Measurements from ENCODE around the gene GSDMA. TPM values are rescaled to one million over a fixed set of nuclear protein-coding genes. Genes with fewer than 3 reads are reported as not detected.

GSDMA gene
- 1 to 10 TPM in 1 of 2 donors, under 1 TPM in 1; 0.68 to 1.2 TPM for total RNA-seq

GRCh38 chr17:39962642-39963220 is at the start of gene GSDMA:
GSDMA (plus strand) TSS chr17:39963004; CDS start chr17:39965688, 2,684 bp downstream.
- ATAC-seq (ENCODE audit: insufficient number of reproducible peaks, low FRiP score, low read depth) (no peak), DNase-seq (ENCODE audit: low spot score) (no peak)
- no peak within 1 kb of the TSS for H3K4me3 ChIP-seq

GRCh38 chr17:39913989-39914388 is 48.8 kb upstream of the GSDMA start:
- no peak for DNase-seq (ENCODE audit: low spot score)
- Histone ChIP-seq H3K27me3 (replicated peaks; ENCODE audit: insufficient read depth) (no peaks in the 10 kb centered on the region), H3K9me3 (no peaks in the 10 kb centered on the region), H3K36me3 (peaks cover 2% of the 10 kb centered on the region), H3K4me1 (ENCODE audit: control insufficient read depth in 1 of 2, low read depth in 2 of 2) (no peaks in the 10 kb centered on the region), H3K27ac (no peak overlapping the region), H3K4me3 (no peak overlapping the region)
- TF ChIP-seq CTCF (IDR thresholded peaks at IDR 0.05) = no peak
- no peak for ATAC-seq (ENCODE audit: insufficient number of reproducible peaks, low FRiP score, low read depth)

More at GRCh38 chr17:39962642-39963220, at the start of gene GSDMA:
- Histone ChIP-seq H3K4me1 (ENCODE audit: control insufficient read depth in 1 of 2, low read depth in 2 of 2) (no peaks in the 10 kb centered on the region), H3K27ac (no peak within 1 kb of the TSS), H3K27me3 (replicated peaks; ENCODE audit: insufficient read depth) (no peaks in the 10 kb centered on the region), H3K9me3 (no peaks in the 10 kb centered on the region), H3K36me3 (no peaks in the 10 kb centered on the region)
- no peak for TF ChIP-seq CTCF (IDR thresholded peaks at IDR 0.05)

GRCh38 chr17:39915559-39915958 is 47.2 kb upstream of the GSDMA start:
- Histone ChIP-seq H3K4me1 (ENCODE audit: control insufficient read depth in 1 of 2, low read depth in 2 of 2) (no peaks in the 10 kb centered on the region), H3K27ac (no peak overlapping the region), H3K9me3 (no peaks in the 10 kb centered on the region), H3K27me3 (replicated peaks; ENCODE audit: insufficient read depth) (no peaks in the 10 kb centered on the region), H3K4me3 (no peak overlapping the region), H3K36me3 (peaks cover 14% of the 10 kb centered on the region)
- ATAC-seq (ENCODE audit: insufficient number of reproducible peaks, low FRiP score, low read depth) (no peak), DNase-seq (ENCODE audit: low spot score) (no peak)
- TF ChIP-seq CTCF (IDR thresholded peaks at IDR 0.05) = no peak

GRCh38 chr17:39916918-39917317 is 45.9 kb upstream of the GSDMA start:
- Histone ChIP-seq H3K27ac (no peak overlapping the region), H3K4me3 (no peak overlapping the region), H3K9me3 (no peaks in the 10 kb centered on the region), H3K27me3 (replicated peaks; ENCODE audit: insufficient read depth) (no peaks in the 10 kb centered on the region), H3K4me1 (ENCODE audit: control insufficient read depth in 1 of 2, low read depth in 2 of 2) (no peaks in the 10 kb centered on the region), H3K36me3 (peaks cover 17% of the 10 kb centered on the region)
- ATAC-seq (ENCODE audit: insufficient number of reproducible peaks, low FRiP score, low read depth) (no peak), DNase-seq (ENCODE audit: low spot score) (no peak)
- no peak for TF ChIP-seq CTCF (IDR thresholded peaks at IDR 0.05)

- no peak for DNase-seq (ENCODE audit: low spot score)
- Histone ChIP-seq H3K4me3 (no peak overlapping the region), H3K27ac (no peak overlapping the region), H3K9me3 (no peaks in the 10 kb centered on the region), H3K4me1 (ENCODE audit: control insufficient read depth in 1 of 2, low read depth in 2 of 2) (no peaks in the 10 kb centered on the region), H3K36me3 (peaks cover 34% of the 10 kb centered on the region), H3K27me3 (replicated peaks; ENCODE audit: insufficient read depth) (no peaks in the 10 kb centered on the region)
- no peak for ATAC-seq (ENCODE audit: insufficient number of reproducible peaks, low FRiP score, low read depth)
- TF ChIP-seq CTCF (IDR thresholded peaks at IDR 0.05) = no peak
Observed at GRCh38 chr17:39919087-39919683, 43.6 kb upstream of the GSDMA start.

Data from thoracic aorta (tissue), 2 donors.